B cell (primary cell): ENCODE measurements around the gene POLR2C. TPM values are rescaled to one million over a fixed set of nuclear protein-coding genes. Genes with fewer than 3 reads are reported as not detected.

Source experiments
- ATAC-seq: fragments of 200-7000 bp; cut with Tn5 transposase; one replicate; pipeline ENCODE4 v1.10.0; 2021; ENCODE audit warnings: low read depth, mild to moderate bottlenecking, moderate number of reproducible peaks, moderate library complexity
- CTCF ChIA-PET: fragments of 350-600 bp; sonication (Branson Sonifier 250); formaldehyde crosslinking; loops from one replicate; lab custom pipeline; 2021; ENCODE audit warnings: antibody characterized with exemption, inconsistent platforms; lab: Charles Lee
- POLR2A ChIA-PET: fragments of 350-600 bp; sonication (Branson Sonifier 250); formaldehyde crosslinking; loops from one replicate; lab custom pipeline; 2021; ENCODE audit warnings: antibody characterized with exemption; lab: Charles Lee
- DNase-seq: peaks from one replicate; pipeline ENCODE4 v3.0.0; 2013
- H2AFZ ChIP-seq: 2 replicates; pipeline ENCODE4 v1.6.1; 2012; ENCODE audit warnings: mild to moderate bottlenecking, low read depth, low read length; ENCODE audit not compliant: insufficient read depth, poor library complexity, severe bottlenecking
- H3K27ac ChIP-seq, 2 donors: 1 replicate in 1 of 2; 2 replicates in 1 of 2; pipeline ENCODE4 v1.5.1; 2012 to 2013; ENCODE audit warnings: low read length in 2 of 2, mild to moderate bottlenecking in 2 of 2, moderate library complexity in 1 of 2
- H3K27me3 ChIP-seq, 4 experiments: fragments of 200-600 bp in 1 of 4; sonication (generic) in 1 of 4; replicated peaks in 1 of 4; 1 replicate in 2 of 4; 2 replicates in 2 of 4; pipeline versions ENCODE4 v1.6.1 to v1.7.0; 2013 to 2016; ENCODE audit warnings: low read length in 3 of 4, mild to moderate bottlenecking in 2 of 4, mixed read lengths in 1 of 4, moderate library complexity in 1 of 4; ENCODE audit not compliant: insufficient read depth in 4 of 4, control insufficient read depth in 3 of 4; ENCODE audit errors: control extremely low read depth in 1 of 4
- H3K36me3 ChIP-seq, 2 experiments: replicated peaks in 1 of 2; 1 replicate in 1 of 2; 2 replicates in 1 of 2; pipeline versions ENCODE4 v1.6.1 to v1.7.1; 2013; ENCODE audit warnings: low read length in 1 of 2; ENCODE audit not compliant: insufficient read depth in 2 of 2, control insufficient read depth in 1 of 2; ENCODE audit errors: control extremely low read depth in 1 of 2, extremely low read depth in 1 of 2
- H3K4me1 ChIP-seq, 2 donors: fragments of 200-600 bp in 1 of 2; sonication (generic) in 1 of 2; 1 replicate in 1 of 2; 2 replicates in 1 of 2; pipeline versions ENCODE4 v1.5.1 to v1.6.1; 2013 to 2017; ENCODE audit warnings: low read length in 2 of 2; ENCODE audit not compliant: control insufficient read depth in 2 of 2, insufficient read depth in 2 of 2
- H3K4me2 ChIP-seq: replicated peaks from 2 replicates; pipeline ENCODE3; 2012; ENCODE audit warnings: mild to moderate bottlenecking, low read depth, low read length; ENCODE audit not compliant: poor library complexity, severe bottlenecking
- H3K4me3 ChIP-seq, 5 experiments: fragments of 200-600 bp in 1 of 5; sonication (generic) in 1 of 5; 1 replicate in 3 of 5; 2 replicates in 2 of 5; pipeline versions ENCODE4 v1.5.1 to v1.7.0; 2011 to 2016; ENCODE audit warnings: low read length in 4 of 5, mild to moderate bottlenecking in 4 of 5, low read depth in 2 of 5, control low read depth in 1 of 5, moderate library complexity in 1 of 5; ENCODE audit not compliant: insufficient read depth in 1 of 5; ENCODE audit errors: control extremely low read depth in 1 of 5, extremely low read depth in 1 of 5
- H3K79me2 ChIP-seq: fragments of 200-600 bp; sonication (generic); one replicate; pipeline ENCODE4 v1.6.0; 2016; ENCODE audit warnings: low read length; ENCODE audit not compliant: control insufficient read depth, insufficient read depth
- H3K9ac ChIP-seq: fragments of 200-600 bp; sonication (generic); 2 replicates; pipeline ENCODE4 v1.6.1; 2017; ENCODE audit warnings: mild to moderate bottlenecking, low read length, moderate library complexity
- H3K9me3 ChIP-seq, 3 donors: one replicate each; pipeline versions ENCODE4 v1.6.1 to v1.7.1; 2013; ENCODE audit warnings: low read length in 2 of 3; ENCODE audit not compliant: control insufficient read depth in 2 of 3, insufficient read depth in 1 of 3; ENCODE audit errors: control extremely low read depth in 1 of 3
- H4K20me1 ChIP-seq: 2 replicates; pipeline ENCODE4 v1.6.0; 2012; ENCODE audit warnings: mild to moderate bottlenecking, low read length; ENCODE audit not compliant: insufficient read depth, control insufficient read depth, poor library complexity, severe bottlenecking
- H3K27ac Mint-ChIP-seq: one replicate; pipeline ENCODE4 v1.8.0; 2021; ENCODE audit warnings: mixed read lengths
- H3K27me3 Mint-ChIP-seq: one replicate; pipeline ENCODE4 v1.8.0; 2021; ENCODE audit warnings: mixed read lengths
- H3K4me1 Mint-ChIP-seq: one replicate; pipeline ENCODE4 v1.8.0; 2021; ENCODE audit warnings: mixed read lengths
- H3K4me3 Mint-ChIP-seq: one replicate; pipeline ENCODE4 v1.8.0; 2021; ENCODE audit warnings: mixed read lengths
- H3K9me3 Mint-ChIP-seq: one replicate; pipeline ENCODE4 v1.8.0; 2022; ENCODE audit warnings: mixed read lengths; ENCODE audit not compliant: insufficient read depth
- EZH2 ChIP-seq: IDR thresholded peaks from 2 replicates; pipeline ENCODE4 v1.6.1; 2012; ENCODE audit warnings: borderline replicate concordance, low read depth, mild to moderate bottlenecking, moderate library complexity, low read length; ENCODE audit not compliant: insufficient read depth, poor library complexity, severe bottlenecking
- WGBS: methylation state at CpG from one replicate; pipeline ENCODE4 v1.1.5; 2013; ENCODE audit warnings: missing lambda C conversion rate; ENCODE audit not compliant: insufficient coverage; 5-methylcytosine and 5-hydroxymethylcytosine counted together
- intact Hi-C: fragments of 100-400 bp; cut with micrococcal nuclease; formaldehyde crosslinking; loops from one replicate; pipeline ENCODE4 v1.10.0; 2022
- polyA plus RNA-seq: library from polyadenylated mRNA; depleted of rRNA; stranded (reverse); fragments of >200 nt; gene quantifications from 2 replicates; pipeline ENCODE4 v1.2.3, GENCODE V29; 2012
- total RNA-seq, 2 donors: library from RNA; stranded (reverse); fragments of 120-200 nt in 1 of 2; gene quantifications; 1 replicate in 1 of 2; 2 replicates in 1 of 2; pipeline versions ENCODE4 v1.2.3 to v1.2.4, GENCODE V29; 2013 to 2022
- TF ChIP-seq, protein P1 (sequence below): fragments of 200-600 bp; IDR thresholded peaks from one replicate; pipeline ENCODE4 v1.8.0; 2022; ENCODE audit warnings: antibody characterized with exemption, mild to moderate bottlenecking

Gene POLR2C
- total and polyA plus RNA-seq, 2 donors (not counting 1 experiment from before 2014, with no cell fraction given): 57.8 to 70.1 TPM

DNA sequence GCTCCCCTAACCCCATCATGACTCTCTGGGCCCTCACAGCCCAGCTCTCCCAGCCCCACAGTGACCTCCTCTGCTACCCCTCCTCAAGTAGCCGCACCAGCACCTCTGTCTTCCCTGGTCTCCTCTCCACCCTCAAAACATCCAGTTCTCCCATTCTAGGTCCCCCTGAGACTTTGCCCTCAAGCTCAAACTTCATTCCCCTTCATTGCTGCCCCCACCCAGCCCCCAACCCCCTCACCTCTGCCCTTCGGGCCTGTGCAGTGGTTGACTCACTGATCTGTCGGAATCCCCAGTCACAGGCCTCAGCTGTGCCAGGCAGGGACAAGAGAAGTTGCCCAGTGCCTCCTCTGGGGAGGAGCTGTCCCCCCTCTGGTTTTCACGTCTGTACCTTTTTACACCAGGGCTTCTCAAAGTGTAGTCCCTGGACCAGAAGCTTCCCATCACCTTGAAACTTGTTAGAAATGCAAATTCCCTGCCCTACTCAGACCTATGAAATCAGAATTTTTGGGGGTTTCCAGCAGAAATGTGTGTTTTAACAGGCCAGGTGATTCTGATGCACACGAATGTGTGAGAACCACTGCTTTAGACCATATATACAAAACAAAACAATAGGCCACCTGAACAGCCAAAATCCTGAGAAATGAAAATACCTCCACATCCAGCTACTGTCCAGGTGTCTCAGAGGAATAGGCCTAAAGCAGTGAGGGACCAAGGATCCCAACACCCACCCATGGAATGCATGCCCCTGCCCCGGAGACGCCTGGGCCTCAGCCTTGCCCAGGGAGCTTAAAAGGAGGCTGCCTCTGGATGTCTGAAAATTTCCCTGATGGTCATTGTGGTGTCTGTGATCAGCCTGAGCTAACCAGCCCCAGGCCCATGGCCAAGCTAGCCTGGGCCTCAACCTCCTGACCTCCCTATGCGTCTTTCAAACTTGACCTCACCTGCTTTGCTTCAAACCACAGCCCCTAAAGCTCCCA, 24.7 kb downstream of the POLR2C start:
- peak overlapping the region; percentile 85 for H2AFZ ChIP-seq
- peaks cover 0 to 12% (median 3%) of the 10 kb centered on the region in 4 experiments for H3K27me3 ChIP-seq
- intact Hi-C loops: loop anchor here (1.0 kb wide), 2 partner anchors 40 to 50 kb away; partner anchors contain the start of genes CIAPIN1 and COQ9
- H3K4me3 Mint-ChIP-seq: peak overlapping the region; percentile 81
- peaks cover 16% of the 10 kb centered on the region for H3K4me1 Mint-ChIP-seq
- no peaks in the 10 kb centered on the region for H4K20me1 ChIP-seq
- no peaks in the 10 kb centered on the region for H3K9me3 Mint-ChIP-seq
- peak overlapping the region in 2 of 5 experiments; percentile 65 to 68 for H3K4me3 ChIP-seq
- TF ChIP-seq, protein P1, sequence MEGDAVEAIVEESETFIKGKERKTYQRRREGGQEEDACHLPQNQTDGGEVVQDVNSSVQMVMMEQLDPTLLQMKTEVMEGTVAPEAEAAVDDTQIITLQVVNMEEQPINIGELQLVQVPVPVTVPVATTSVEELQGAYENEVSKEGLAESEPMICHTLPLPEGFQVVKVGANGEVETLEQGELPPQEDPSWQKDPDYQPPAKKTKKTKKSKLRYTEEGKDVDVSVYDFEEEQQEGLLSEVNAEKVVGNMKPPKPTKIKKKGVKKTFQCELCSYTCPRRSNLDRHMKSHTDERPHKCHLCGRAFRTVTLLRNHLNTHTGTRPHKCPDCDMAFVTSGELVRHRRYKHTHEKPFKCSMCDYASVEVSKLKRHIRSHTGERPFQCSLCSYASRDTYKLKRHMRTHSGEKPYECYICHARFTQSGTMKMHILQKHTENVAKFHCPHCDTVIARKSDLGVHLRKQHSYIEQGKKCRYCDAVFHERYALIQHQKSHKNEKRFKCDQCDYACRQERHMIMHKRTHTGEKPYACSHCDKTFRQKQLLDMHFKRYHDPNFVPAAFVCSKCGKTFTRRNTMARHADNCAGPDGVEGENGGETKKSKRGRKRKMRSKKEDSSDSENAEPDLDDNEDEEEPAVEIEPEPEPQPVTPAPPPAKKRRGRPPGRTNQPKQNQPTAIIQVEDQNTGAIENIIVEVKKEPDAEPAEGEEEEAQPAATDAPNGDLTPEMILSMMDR: no peak
- TF ChIP-seq EZH2: no peak
- WGBS: 97% methylated on average over 4 of the region's 8 CpGs
- no peak overlapping the region for H3K27ac ChIP-seq
- ChIA-PET CTCF (interaction anchor here (0.6 to 2.0 kb wide), 8 partner anchors 13 to 90 kb away, joined by 3 to 6 read pairs (median 5); partner anchors contain the start of gene POLR2C), POLR2A (interaction anchor here (0.9 kb wide), 1 partner anchor 51 kb away, joined by 3 read pairs; no protein-coding TSS in a partner anchor)
- H3K36me3 ChIP-seq: no peaks in the 10 kb centered on the region
- H3K9ac ChIP-seq: peak overlapping the region; percentile 75
- H3K27me3 Mint-ChIP-seq: peaks cover 3% of the 10 kb centered on the region
- H3K9me3 ChIP-seq: no peaks in the 10 kb centered on the region
- peaks cover 12 to 17% of the 10 kb centered on the region in 2 donors for H3K4me1 ChIP-seq
- no peak overlapping the region for H3K27ac Mint-ChIP-seq
- no peaks in the 10 kb centered on the region for H3K79me2 ChIP-seq
- DNase-seq (no peak), ATAC-seq (no peak)
- H3K4me2 ChIP-seq: peak overlapping the region; percentile 93
